Central memory CD4-positive, alpha-beta T cell (primary cell): ENCODE data around the gene ENOPH1.
"Not testable (repeated sequence)": the region's sequence is repeated elsewhere in the genome, so short reads cannot be mapped to it uniquely, and the experiment has no call there.

Source experiments
- DNase-seq: peaks from one replicate; pipeline ENCODE4 v3.0.0; 2022
- total RNA-seq, 3 experiments: gene quantifications; one replicate each; lab custom pipeline; 2026; lab: John Stamatoyannopoulos, UW

ENOPH1 gene
- 34.5 to 107 (median 54.7) reads per million in 3 experiments for total RNA-seq

DNA sequence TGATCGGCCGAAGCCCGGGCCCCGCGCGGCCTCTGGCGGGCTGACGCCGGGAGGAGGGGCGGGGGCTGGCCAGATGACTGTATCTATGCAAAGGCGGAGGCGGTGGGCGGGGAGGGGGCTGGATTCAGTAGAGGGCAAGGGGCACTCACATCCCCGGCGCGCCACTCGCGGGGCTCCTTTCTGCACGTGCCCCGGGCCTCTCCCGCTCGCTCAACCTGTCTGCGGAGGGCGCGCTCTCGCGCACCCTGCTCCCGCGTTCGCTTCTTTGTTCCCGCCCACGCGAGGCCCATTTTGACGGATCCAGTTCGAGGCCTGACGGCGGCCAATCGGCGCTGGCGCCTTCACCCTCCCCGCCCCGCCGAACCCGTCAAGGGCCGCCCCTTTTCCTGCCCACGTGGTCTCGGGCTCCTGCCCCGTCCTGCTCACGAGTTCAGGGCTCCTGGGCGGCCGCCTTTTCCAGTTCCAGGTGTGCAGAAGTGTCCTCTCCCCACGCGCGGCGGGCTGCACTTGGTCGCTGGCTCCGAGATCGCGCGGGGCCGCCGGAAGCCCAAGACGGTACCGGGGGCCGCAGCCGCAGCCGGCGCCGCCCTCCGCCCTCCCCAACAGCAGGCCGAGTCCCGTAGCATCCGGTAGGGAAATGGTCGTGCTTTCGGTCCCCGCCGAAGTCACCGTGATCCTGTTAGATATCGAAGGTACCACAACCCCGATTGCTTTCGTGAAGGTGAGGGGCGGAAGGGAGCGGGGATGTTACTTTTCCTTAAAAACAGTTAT lies at the start of gene ENOPH1, which contains the start of gene HNRNPDL:
TSS of gene ENOPH1 (plus strand) at position 398 of the 771 bp plus-strand sequence. CDS start at position 638, 240 bp downstream.
TSS of gene HNRNPDL (minus strand) at position 270 of the 771 bp plus-strand sequence. CDS start 772 bp downstream, outside the sequence.
- DNase-seq = peak; percentile 96

GRCh38 chr4:82380831-82381230 lies 49.6 kb upstream of the ENOPH1 start:
- DNase-seq = no peak

GRCh38 chr4:82381235-82381634 lies 49.2 kb upstream of the ENOPH1 start:
- DNase-seq = no peak

DNA sequence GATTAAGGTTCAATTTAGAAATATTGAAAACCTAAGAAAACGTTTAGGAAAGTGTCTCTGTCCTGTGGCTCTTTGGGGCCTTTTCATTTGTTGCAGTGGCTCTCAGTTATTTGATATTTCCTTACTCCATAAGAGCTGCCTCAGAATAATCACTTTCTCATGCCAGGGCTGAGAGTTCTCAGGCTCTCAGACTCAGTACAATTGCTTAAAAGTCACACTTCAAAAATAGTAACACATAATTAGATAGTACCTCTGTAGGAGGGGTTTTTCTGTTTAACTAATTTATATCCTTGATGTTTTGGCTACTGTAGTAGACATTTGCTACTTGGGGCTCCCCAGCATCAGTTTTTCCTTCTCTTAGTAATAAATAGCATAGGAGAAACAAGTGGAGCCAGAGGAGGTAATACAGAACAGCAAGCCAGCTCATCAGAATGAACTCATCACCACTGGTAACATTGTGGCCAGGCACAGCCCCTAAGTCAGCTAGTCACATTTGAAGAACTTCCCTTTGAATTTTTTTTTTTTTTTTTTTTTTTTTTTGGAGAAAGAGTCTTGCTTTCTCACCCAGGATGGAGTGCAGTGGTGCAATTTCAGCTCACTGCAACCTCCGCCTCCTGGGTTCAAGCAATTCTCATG lies 48.6 kb upstream of the ENOPH1 start:
- DNase-seq = no peak

DNA sequence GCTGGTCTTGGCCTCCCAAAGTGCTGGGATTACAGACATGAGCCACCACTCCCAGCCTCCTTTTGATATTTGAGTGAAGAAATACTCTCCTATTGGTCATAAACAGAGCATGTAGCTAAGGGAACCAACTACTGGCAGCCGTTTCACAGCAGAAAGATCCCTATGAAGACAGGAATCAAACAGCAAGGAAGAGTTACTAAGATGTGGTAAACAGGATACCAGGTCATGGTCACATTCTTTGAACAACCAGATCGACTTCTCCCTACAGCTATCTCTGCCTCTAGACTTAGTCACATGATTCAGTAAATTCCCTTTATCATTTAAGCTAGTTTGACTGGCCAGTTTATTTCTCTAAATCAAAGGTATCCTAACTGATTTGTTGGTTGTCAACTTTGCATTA lies 47.6 kb upstream of the ENOPH1 start:
- no peak for DNase-seq

DNA sequence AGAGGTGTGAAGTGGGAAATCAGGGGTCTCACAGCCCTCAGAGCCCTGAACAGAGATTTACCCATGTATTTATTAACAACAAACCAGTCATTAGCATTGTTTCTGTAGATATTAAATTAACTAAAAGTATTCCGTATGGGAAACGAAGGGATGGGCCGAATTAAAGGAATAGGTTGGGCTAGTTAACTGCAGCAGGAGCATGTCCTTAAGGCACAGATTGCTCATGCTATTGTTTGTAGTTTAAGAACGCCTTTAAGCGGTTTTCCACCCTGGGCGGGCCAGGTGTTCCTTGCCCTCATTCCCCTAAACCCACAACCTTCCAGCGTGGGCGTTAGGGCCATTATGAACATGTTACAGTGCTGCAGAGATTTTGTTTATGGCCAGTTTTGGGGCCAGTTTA lies 44.1 kb upstream of the ENOPH1 start:
- DNase-seq = not testable (repeated sequence)

GRCh38 chr4:82388405-82388804 lies 42.0 kb upstream of the ENOPH1 start:
- DNase-seq = no peak

GRCh38 chr4:82390061-82390460 lies 40.3 kb upstream of the ENOPH1 start:
- not testable (repeated sequence) for DNase-seq

- DNase-seq = no peak
Measured at GRCh38 chr4:82394896-82395295, 35.5 kb upstream of the ENOPH1 start.

GRCh38 chr4:82397527-82397926 lies 32.9 kb upstream of the ENOPH1 start:
- DNase-seq = no peak

- no peak for DNase-seq
Measured at GRCh38 chr4:82398263-82398662, 32.1 kb upstream of the ENOPH1 start.

DNA sequence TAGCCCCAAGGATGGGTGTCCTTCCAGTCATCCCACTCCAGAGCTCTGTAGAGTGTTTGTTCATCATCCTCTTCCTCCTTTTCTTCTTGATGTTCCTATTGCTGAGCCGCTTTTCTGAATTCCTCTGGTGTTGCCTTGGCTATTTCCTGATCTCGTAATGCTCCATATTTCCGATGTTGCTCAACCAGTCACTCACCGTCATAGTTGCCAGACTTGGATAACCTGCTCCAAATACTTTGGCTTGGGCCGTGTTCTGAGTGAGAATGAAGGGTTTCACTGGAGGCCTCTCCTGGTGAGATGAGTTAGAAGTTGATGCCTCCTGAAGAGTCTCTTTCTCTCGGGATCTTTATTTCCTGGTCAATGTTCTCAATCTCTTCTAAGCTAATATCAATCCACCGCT lies 28.8 kb upstream of the ENOPH1 start:
- no peak for DNase-seq

DNA sequence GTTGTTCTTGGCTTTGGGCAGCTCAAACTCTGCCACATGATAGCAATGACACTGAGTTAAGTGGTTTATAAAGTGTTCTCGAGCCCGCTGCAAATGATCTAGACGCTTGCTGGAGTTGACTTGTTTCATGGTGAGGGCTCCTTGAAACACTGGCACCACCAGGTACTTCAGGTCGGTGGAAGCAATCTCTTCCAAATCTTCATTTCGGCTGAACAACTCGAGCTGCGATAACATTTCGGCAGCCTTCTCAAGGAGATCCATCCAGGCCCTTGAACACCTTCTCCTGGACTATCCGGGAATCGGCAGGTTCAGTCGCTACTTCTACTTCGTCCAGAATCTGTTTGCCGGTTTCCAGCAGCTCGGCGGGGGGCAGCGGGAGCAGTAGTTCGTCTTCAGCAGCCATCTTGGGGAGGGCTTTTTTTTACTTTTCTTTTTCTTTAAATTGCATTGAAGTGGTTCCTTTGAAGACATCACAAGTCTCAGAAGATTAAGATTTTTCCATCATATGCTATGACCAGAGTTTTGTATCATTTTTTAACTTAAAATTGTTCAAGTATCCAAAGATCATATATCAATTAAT lies 28.1 kb upstream of the ENOPH1 start:
- no peak for DNase-seq

DNA sequence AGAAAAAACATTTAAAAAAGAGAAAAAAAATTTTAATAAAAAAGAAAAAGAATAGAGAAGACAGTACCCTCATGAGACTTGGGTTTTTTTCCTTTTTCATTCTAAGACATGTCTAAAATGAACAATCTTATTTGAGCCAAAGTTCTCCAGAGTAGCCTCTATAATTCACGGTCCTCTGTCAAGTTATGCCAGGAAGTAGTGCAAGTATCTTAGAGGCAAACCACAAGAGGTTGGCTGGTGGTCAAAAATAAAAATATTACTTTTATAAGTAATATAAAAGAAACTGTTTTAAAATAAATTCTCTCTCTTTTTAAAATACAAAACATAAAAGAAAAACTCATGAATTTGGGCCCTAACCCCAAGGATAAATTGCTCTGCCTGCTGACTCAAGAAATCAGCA lies 26.7 kb upstream of the ENOPH1 start:
- DNase-seq = no peak

- DNase-seq = not testable (repeated sequence)
Measured at GRCh38 chr4:82415061-82415460, 15.3 kb upstream of the ENOPH1 start.

DNA sequence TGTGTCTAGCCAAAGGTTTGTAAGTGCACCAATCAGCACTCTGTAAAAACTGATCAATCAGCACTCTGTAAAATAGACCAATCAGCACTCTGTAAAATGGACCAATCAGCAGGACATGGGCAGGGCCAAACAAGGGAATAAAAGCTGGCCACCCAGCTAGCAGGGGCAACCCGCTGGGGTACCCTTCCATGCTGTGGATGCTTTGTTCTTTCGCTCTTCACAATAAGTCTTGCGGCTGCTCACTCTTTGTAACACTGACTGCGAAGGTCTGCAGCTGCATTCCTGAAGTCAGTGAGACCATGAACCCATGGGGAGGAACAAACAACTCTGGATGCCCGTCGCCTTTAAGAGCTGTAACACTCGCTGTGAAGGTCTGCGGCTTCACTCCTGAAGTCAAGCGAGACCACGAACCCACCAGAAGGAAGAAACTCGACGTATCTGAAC lies 14.4 kb upstream of the ENOPH1 start:
- no peak for DNase-seq

DNA sequence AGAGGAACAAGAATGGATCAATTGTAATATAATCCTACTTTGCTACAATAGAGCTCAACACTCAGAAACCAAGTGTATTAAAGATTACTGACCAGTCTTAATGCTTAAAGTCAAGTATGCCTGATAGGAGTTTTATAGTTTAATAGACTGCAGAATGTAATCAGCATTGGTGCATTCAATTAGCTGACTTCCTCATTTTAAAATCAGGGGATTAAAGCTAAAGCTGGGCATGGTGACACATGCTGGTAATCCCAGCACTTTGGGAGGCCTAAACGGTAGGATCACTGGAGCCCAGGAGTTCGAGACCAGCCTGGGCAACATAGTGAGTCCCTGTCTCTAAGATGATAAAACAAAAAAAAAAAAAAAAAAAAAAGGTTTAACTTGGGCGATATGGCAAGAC lies 10.9 kb upstream of the ENOPH1 start:
- no peak for DNase-seq

- no peak for DNase-seq
Measured at GRCh38 chr4:82421796-82422560, 8.4 kb upstream of the ENOPH1 start.

DNA sequence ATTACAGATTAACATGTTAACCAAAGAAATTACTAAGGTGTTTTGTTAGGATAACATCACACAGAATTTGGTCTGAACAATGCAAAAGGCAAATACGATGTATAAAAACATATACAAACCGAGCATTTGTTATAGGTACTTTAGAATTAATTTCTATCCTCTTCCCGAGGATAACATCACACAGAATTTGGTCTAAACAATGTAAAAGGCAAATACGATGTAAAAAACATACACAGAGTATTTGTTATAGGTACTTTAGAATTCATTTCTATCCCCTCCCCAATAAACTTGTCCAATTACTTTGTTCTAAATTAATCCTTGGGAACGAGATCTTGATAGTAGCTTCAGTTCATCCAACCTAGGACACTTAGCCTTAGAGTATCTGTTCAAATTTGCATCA lies 7.8 kb upstream of the ENOPH1 start:
- DNase-seq = no peak

GRCh38 chr4:82423245-82424054 lies 6.9 kb upstream of the ENOPH1 start:
- no peak for DNase-seq

GRCh38 chr4:82425478-82425877 lies 4.9 kb upstream of the ENOPH1 start:
- no peak for DNase-seq

DNA sequence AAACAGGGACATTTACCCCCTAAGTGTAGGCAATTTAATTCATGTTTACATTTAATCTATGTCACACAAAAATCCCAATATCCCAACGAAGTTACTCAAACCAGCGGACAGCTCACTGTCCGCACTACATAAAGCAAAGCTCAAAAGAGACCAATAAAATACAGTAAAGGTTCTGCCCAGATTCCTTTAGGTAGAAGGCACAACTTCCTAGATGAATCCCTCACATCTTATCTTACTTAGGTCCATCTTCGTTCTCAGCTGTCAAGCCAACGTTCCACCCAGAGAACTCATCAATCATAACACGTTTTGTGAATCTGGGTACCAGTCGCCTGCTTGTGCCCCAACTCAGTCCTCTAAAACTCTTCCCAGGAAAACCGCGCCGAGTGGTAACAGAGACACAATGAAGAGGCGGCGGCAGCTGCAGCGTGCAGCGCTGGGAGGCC lies 1.8 kb upstream of the ENOPH1 start:
- DNase-seq = no peak
